CD4-positive, alpha-beta T cell treated with Interleukin-15 for 4 hours (primary cell): ENCODE measurements around the gene AKT1S1.

Experiments
- DNase-seq: peaks from one replicate; pipeline ENCODE4 v3.0.0-alpha.2; 2020; ENCODE audit warnings: low spot score

AKT1S1 gene

GRCh38 chr19:49882643-49883042 lies 5.5 kb upstream of the AKT1S1 start:
- no peak for DNase-seq

- no peak for DNase-seq
These were observed 4.7 kb upstream of the AKT1S1 start for GRCh38 chr19:49881672-49882394.

GRCh38 chr19:49881186-49881585 lies 4.0 kb upstream of the AKT1S1 start:
- DNase-seq: no peak

GRCh38 chr19:49880162-49880869 lies 3.2 kb upstream of the AKT1S1 start:
- no peak for DNase-seq

- DNase-seq: no peak
These were observed 2.2 kb upstream of the AKT1S1 start for GRCh38 chr19:49879243-49879963.

- DNase-seq: no peak
These were observed 1.6 kb upstream of the AKT1S1 start for GRCh38 chr19:49878744-49879070.

- DNase-seq: peak; percentile 97
These were observed 956 bp upstream of the AKT1S1 start for GRCh38 chr19:49877879-49878743.

GRCh38 chr19:49876422-49877019 lies 634 bp downstream of the AKT1S1 start:
- peak; percentile 99 for DNase-seq

- peak; percentile 52 for DNase-seq
These were observed 1.2 kb downstream of the AKT1S1 start for GRCh38 chr19:49875857-49876421.

GRCh38 chr19:49875177-49875576 lies 2.0 kb downstream of the AKT1S1 start:
- no peak for DNase-seq

GRCh38 chr19:49874503-49875157 lies 2.5 kb downstream of the AKT1S1 start:
- DNase-seq: no peak

- no peak for DNase-seq
These were observed 3.3 kb downstream of the AKT1S1 start for GRCh38 chr19:49873834-49874233.

- no peak for DNase-seq
These were observed 4.0 kb downstream of the AKT1S1 start for GRCh38 chr19:49873129-49873521.

- no peak for DNase-seq
These were observed 4.7 kb downstream of the AKT1S1 start for GRCh38 chr19:49872245-49873128.

GRCh38 chr19:49871349-49871985 lies 5.7 kb downstream of the AKT1S1 start:
- no peak for DNase-seq

GRCh38 chr19:49870309-49870901 lies 6.8 kb downstream of the AKT1S1 start:
- no peak for DNase-seq

- peak; percentile 98 for DNase-seq
These were observed 7.5 kb downstream of the AKT1S1 start for GRCh38 chr19:49869484-49870308.

GRCh38 chr19:49869009-49869483 lies 8.1 kb downstream of the AKT1S1 start:
- no peak for DNase-seq
